Spleen (tissue), 7 donors: ENCODE results near the gene IRAG1.

Experiments
- CTCF ChIP-seq, 11 experiments: fragments of 200-600 bp in 7 of 11; fragments of 450-650 bp in 4 of 11; sonication (generic) in 4 of 11; IDR thresholded peaks in 8 of 11; conservative IDR thresholded peaks in 3 of 11; 1 replicate in 7 of 11; 2 replicates in 4 of 11; pipeline versions ENCODE4 v1.4.0 to v1.8.0; 2016 to 2021; ENCODE audit warnings: antibody characterized with exemption in 11 of 11, inconsistent platforms in 4 of 11, mild to moderate bottlenecking in 1 of 11
- POLR2A ChIP-seq, 3 donors: fragments of 450-650 bp; IDR thresholded peaks; one replicate each; pipeline ENCODE4 v1.5.1; 2017; ENCODE audit warnings: antibody characterized with exemption in 3 of 3, mild to moderate bottlenecking in 1 of 3
- POLR2AphosphoS5 ChIP-seq, 3 donors: sonication (generic); formaldehyde crosslinking; IDR thresholded peaks; one replicate each; pipeline ENCODE4 v1.5.1; 2017; ENCODE audit warnings: antibody characterized with exemption in 3 of 3
- donor health status: DM: no; HTN: no; CAD: no; lungs with moderate emphysema.
- donor health status: DM: no; HTN: no; CAD: no.
- donor health status: DM: no; HTN: no; CAD: no.

- TF ChIP-seq CTCF (IDR thresholded peaks at IDR 0.05 in 8 of 11, conservative IDR thresholded peaks at IDR 0.05 in 3 of 11) (no peak), POLR2AphosphoS5 (IDR thresholded peaks at IDR 0.05) (no peak), POLR2A (IDR thresholded peaks at IDR 0.05) (no peak)
Measured at GRCh38 chr11:10646005-10646404, 47.5 kb downstream of the IRAG1 start.
